Stimulated activated naive CD8-positive, alpha-beta T cell treated with anti-CD3 and anti-CD28 coated beads, Interleukin-15, Interleukin-2, amounts not matched to agents 100 ng/mL and 50 ng/mL, for 24 hours (primary cell): ENCODE measurements around the gene NOC2L.

Experiments
- H3K27ac Mint-ChIP-seq: one replicate; pipeline ENCODE4 v1.8.0; 2021; ENCODE audit warnings: mild to moderate bottlenecking, mixed read lengths
- H3K27me3 Mint-ChIP-seq: one replicate; pipeline ENCODE4 v1.8.0; 2021; ENCODE audit warnings: mixed read lengths
- H3K36me3 Mint-ChIP-seq: one replicate; pipeline ENCODE4 v1.8.0; 2021; ENCODE audit warnings: low read depth, mixed read lengths
- H3K4me1 Mint-ChIP-seq: one replicate; pipeline ENCODE4 v1.8.0; 2021; ENCODE audit warnings: low read depth, mixed read lengths
- H3K4me3 Mint-ChIP-seq: one replicate; pipeline ENCODE4 v1.8.0; 2021; ENCODE audit warnings: mild to moderate bottlenecking, mixed read lengths
- H3K9me3 Mint-ChIP-seq: one replicate; pipeline ENCODE4 v1.8.0; 2021; ENCODE audit warnings: mixed read lengths

NOC2L gene

GRCh38 chr1:963301-963651 is 4.2 kb upstream of the NOC2L start:
- H3K4me1 Mint-ChIP-seq, result peaks cover 24% of the 10 kb centered on the region

GRCh38 chr1:962381-963300 is 3.6 kb upstream of the NOC2L start:
- Mint-ChIP-seq H3K9me3 (no peaks in the 10 kb centered on the region), H3K27me3 (no peaks in the 10 kb centered on the region), H3K4me3 (no peak overlapping the region), H3K4me1 (peaks cover 29% of the 10 kb centered on the region), H3K27ac (no peak overlapping the region), H3K36me3 (peaks cover 10% of the 10 kb centered on the region)

More at GRCh38 chr1:963301-963651, 4.2 kb upstream of the NOC2L start:
- H3K36me3 Mint-ChIP-seq, result peaks cover 8% of the 10 kb centered on the region
- H3K9me3 Mint-ChIP-seq, result no peaks in the 10 kb centered on the region
- H3K27ac Mint-ChIP-seq, result no peak overlapping the region
- H3K4me3 Mint-ChIP-seq, result no peak overlapping the region
- peaks cover under 1% of the 10 kb centered on the region for H3K27me3 Mint-ChIP-seq

DNA sequence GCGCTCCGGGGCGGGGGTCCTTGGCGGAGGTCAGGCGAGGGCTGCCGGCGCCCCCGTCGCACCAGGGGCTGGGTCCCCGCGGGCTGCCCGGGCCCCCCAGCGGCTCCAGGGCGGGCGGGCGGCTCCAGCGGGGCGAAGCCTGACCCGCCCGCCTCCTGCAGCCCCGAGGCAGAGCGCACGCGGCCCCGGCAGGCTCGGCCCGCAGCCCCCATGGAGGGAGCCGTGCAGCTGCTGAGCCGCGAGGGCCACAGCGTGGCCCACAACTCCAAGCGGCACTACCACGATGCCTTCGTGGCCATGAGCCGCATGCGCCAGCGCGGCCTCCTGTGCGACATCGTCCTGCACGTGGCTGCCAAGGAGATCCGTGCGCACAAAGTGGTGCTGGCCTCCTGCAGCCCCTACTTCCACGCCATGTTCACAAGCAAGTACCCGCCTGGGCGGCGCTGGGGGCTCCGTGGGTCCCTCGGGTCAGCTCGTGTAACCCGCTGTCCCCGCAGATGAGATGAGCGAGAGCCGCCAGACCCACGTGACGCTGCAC is 2.1 kb upstream of the NOC2L start:
- Mint-ChIP-seq H3K36me3 (peaks cover 18% of the 10 kb centered on the region), H3K27me3 (no peaks in the 10 kb centered on the region), H3K9me3 (no peaks in the 10 kb centered on the region), H3K4me3 (peak overlapping the region; percentile 70), H3K4me1 (peaks cover 31% of the 10 kb centered on the region), H3K27ac (no peak overlapping the region)

- no peaks in the 10 kb centered on the region for H3K9me3 Mint-ChIP-seq
- H3K4me1 Mint-ChIP-seq, result peaks cover 26% of the 10 kb centered on the region
- H3K27ac Mint-ChIP-seq, result peak within 1 kb of the TSS; percentile 68
- peak within 1 kb of the TSS; percentile 96 for H3K4me3 Mint-ChIP-seq
- H3K27me3 Mint-ChIP-seq, result no peaks in the 10 kb centered on the region
- peaks cover 18% of the 10 kb centered on the region for H3K36me3 Mint-ChIP-seq
These were observed 1.5 kb upstream of the NOC2L start, which contains the start of gene KLHL17 for GRCh38 chr1:960363-961131. KLHL17 (plus strand) TSS chr1:960584; CDS start chr1:960694, 110 bp downstream.

DNA sequence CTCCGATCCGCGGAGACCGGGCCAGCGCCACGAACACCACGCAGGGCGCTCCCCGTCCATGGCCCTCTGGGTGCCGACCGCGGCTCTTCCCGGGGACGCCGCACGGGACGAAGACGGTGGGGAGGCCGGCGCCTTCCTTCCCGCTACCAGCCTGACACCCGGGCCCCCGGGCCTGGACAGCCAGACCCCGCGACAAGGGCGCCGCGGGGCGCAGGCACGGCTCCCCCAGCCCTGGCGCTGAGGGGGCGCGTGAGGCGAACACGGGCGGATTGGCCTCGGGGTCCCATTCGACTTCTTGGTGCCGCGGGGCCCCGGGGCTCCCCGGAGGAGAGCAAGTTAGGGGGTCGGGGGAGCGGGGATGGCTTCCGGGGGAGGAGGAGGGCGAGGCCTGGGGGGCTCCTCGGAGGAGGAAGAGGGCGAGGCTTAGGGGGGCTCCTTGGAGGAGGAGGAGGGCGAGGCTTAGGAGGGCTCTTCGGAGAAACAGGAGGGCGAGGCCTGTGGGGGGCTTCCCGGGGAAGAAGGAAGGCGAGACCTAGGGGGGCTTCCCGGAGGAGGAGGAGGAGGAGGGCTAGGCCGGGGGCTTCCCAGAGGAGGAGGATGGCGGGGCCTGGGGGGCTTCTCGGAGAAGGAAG is 791 bp upstream of the NOC2L start:
- Mint-ChIP-seq H3K36me3 (peaks cover 21% of the 10 kb centered on the region), H3K27ac (no peak overlapping the region), H3K9me3 (no peaks in the 10 kb centered on the region), H3K27me3 (no peaks in the 10 kb centered on the region), H3K4me1 (peaks cover 24% of the 10 kb centered on the region), H3K4me3 (peak overlapping the region; percentile 96)

DNA sequence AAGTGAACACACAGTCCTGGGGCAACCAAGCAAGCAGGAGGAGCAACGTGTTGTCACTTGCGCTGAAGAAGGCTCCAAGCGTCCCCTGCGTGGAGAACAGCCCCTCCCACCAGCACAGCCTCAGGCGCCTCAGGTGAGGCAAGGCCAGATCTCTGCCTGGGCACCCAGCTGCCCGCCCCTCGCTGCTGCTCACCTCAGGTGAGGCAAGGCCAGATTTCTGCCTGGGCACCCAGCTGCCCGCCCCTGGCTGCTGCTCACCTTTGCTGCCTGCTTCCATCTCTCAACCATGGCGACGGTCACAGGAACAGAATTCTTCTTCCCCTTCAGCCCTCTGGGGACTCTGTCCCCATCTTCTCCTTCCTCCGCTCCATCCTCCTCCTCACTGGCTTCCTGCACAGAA is 2.4 kb downstream of the NOC2L start:
- Mint-ChIP-seq H3K27ac (no peak overlapping the region), H3K4me3 (no peak overlapping the region), H3K9me3 (no peaks in the 10 kb centered on the region), H3K27me3 (no peaks in the 10 kb centered on the region), H3K4me1 (peaks cover 24% of the 10 kb centered on the region), H3K36me3 (peaks cover 37% of the 10 kb centered on the region)

DNA sequence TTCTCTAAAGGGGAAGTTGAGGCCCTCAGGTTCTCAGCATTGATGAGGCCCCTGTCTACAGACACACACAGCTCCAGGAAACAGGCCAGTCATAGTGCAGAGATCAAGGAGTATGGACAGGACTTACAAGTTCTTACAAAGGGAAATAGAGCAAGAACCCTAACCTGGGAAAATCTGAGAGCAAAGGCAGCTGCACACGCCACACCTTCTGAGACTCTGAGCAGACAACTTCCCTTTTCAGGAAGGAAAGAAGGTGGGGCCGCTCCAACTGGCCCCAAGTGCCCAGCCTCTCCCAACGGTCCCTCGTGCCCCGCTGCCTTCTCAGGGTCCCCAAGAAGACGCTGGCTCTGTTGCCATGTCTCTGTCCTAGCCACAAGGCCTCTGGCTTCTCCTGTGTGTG is 3.6 kb downstream of the NOC2L start:
- Mint-ChIP-seq H3K4me1 (peaks cover 20% of the 10 kb centered on the region), H3K4me3 (no peak overlapping the region), H3K36me3 (peaks cover 46% of the 10 kb centered on the region), H3K27ac (no peak overlapping the region), H3K27me3 (no peaks in the 10 kb centered on the region), H3K9me3 (no peaks in the 10 kb centered on the region)

GRCh38 chr1:954927-955326 is 4.1 kb downstream of the NOC2L start:
- Mint-ChIP-seq H3K27ac (no peak overlapping the region), H3K4me1 (peaks cover 20% of the 10 kb centered on the region), H3K9me3 (no peaks in the 10 kb centered on the region), H3K36me3 (peaks cover 52% of the 10 kb centered on the region), H3K4me3 (no peak overlapping the region), H3K27me3 (no peaks in the 10 kb centered on the region)

DNA sequence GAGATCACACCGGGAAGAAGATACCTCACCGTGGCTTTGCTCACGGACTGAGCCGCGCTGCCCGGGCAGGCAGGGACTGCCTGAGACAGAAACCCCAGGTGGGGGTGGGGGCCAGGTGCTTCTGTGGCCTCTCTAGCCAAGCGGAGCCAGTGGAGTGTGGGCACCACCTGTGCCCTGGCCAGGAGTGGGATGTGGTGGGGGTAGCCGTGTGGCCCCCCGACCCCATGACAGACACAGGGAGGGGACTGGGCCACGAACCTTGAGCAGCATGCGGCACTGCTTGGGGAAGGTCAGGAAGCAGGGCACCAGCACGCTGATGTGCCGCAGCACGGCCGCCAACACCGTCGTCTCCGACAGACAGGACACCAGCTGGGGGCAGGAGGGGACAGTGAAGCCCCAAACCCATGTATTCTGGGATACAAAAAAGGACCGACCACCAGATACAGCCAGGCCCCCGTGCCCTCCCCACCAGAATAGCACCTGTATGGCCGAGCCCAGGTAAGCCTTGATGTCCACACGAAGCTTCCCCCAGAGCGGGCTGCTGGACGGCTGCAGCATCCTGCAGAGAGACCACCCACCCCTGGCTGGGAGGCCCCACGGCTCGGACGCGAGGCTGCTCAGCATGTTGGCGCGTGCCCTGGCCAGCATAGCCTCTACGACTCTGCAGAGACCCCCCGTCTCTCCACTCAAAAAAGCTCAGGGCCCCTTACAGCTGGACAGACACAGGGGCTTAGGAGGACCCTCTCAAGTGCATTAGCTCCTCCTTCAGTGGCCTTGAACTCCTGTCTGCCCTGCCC is 5.3 kb downstream of the NOC2L start:
- Mint-ChIP-seq H3K4me1 (peaks cover 20% of the 10 kb centered on the region), H3K36me3 (peaks cover 64% of the 10 kb centered on the region), H3K27me3 (no peaks in the 10 kb centered on the region), H3K4me3 (no peak overlapping the region), H3K27ac (no peak overlapping the region), H3K9me3 (no peaks in the 10 kb centered on the region)

DNA sequence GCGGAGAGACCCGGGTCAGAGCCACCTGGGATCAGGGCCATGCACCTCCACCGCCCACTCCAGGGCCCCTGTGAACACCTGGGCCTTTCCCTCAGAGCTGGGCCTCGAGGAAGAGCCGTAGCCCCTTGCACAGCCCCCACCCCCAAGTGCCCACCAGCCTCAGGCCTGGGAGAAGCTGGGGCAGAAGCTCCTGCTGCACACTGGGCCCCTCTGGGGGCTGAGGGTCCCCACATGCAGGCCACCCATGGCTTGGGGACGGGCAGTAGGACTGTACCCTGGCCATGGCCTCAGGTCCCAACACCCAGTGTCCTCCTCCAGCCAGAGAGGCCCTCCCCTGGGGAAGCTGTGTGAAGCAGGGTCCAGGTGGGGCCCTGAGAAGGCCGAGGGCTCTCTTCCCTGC is 6.5 kb downstream of the NOC2L start:
- Mint-ChIP-seq H3K27ac (no peak overlapping the region), H3K36me3 (peaks cover 58% of the 10 kb centered on the region), H3K9me3 (no peaks in the 10 kb centered on the region), H3K27me3 (no peaks in the 10 kb centered on the region), H3K4me1 (peaks cover 11% of the 10 kb centered on the region), H3K4me3 (no peak overlapping the region)

- no peak overlapping the region for H3K27ac Mint-ChIP-seq
- H3K4me3 Mint-ChIP-seq, result no peak overlapping the region
- no peaks in the 10 kb centered on the region for H3K9me3 Mint-ChIP-seq
- H3K4me1 Mint-ChIP-seq, result peaks cover 7% of the 10 kb centered on the region
- peaks cover 57% of the 10 kb centered on the region for H3K36me3 Mint-ChIP-seq
- H3K27me3 Mint-ChIP-seq, result no peaks in the 10 kb centered on the region
These were observed 6.9 kb downstream of the NOC2L start for GRCh38 chr1:952201-952600.

DNA sequence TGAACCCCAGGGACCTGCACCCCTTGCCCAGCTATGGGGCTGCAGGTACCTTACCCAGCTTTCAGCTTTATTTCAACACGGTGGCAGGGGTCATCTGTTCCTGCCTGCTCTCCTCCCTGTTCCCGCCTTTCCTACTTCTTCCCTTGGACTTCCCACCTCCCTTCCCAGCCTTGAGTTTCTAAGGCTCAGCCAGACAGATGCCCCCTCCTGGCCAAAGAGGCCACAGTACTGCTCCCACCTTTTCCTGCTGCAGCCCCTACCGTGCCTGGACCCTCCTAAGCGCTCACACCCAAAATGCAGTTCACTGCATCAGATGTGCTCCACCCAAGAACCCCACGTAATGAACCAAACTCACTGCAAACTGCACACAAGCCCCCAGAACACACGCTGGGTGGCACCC is 7.7 kb downstream of the NOC2L start:
- H3K27me3 Mint-ChIP-seq, result no peaks in the 10 kb centered on the region
- peaks cover 57% of the 10 kb centered on the region for H3K36me3 Mint-ChIP-seq
- H3K27ac Mint-ChIP-seq, result no peak overlapping the region
- no peak overlapping the region for H3K4me3 Mint-ChIP-seq
- H3K9me3 Mint-ChIP-seq, result no peaks in the 10 kb centered on the region
- H3K4me1 Mint-ChIP-seq, result no peaks in the 10 kb centered on the region

DNA sequence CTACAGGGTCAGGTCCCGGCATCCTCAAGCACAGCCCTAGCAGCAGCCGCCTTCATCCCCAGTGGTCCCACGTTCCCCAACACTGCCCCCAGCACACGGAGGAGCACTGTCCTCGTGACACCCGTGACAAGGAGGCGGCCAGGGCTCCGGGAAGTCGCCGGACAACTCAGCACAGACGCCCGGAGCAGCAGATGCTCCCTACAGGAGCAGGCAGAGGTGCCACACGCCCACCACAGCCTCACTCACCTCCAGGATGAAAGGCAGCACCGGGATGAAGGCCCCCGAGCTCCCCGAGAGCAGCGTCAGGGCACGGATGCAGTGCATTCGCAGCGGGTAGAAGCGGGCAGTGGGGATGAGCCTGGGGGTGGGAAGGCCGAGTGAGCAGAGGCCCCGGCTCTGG is 8.2 kb downstream of the NOC2L start:
- Mint-ChIP-seq H3K27me3 (no peaks in the 10 kb centered on the region), H3K27ac (no peak overlapping the region), H3K9me3 (no peaks in the 10 kb centered on the region), H3K4me1 (no peaks in the 10 kb centered on the region), H3K4me3 (no peak overlapping the region), H3K36me3 (peaks cover 60% of the 10 kb centered on the region)

DNA sequence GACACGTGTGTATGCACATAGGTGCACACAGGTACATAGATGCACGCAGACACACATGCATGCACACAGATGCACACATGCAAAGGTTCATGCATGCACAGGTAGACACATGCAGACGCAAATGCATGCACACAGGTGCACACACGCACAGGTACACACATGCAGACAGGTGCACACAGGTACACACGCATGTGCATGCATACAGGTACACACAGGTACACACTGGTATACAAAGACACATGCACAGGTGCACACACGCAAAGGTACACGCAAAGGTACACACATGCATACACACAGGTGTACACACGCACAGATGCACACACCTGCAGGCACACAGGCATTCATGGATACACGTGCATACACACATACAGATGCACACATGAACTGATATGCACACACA is 8.8 kb downstream of the NOC2L start:
- H3K4me1 Mint-ChIP-seq, result no peaks in the 10 kb centered on the region
- H3K27ac Mint-ChIP-seq, result no peak overlapping the region
- H3K36me3 Mint-ChIP-seq, result peaks cover 62% of the 10 kb centered on the region
- H3K4me3 Mint-ChIP-seq, result no peak overlapping the region
- H3K27me3 Mint-ChIP-seq, result no peaks in the 10 kb centered on the region
- H3K9me3 Mint-ChIP-seq, result no peaks in the 10 kb centered on the region
